K562 (cell line): Measurements from ENCODE around the gene SNRPB. TPM values are rescaled to one million over a fixed set of nuclear protein-coding genes. Genes with fewer than 3 reads are reported as not detected.

Experiments used
- ARHGAP35 ChIP-seq: fragments of 450-650 bp; IDR thresholded peaks from 2 replicates; pipeline ENCODE4 v1.6.1; 2018; ENCODE audit not compliant: partially characterized antibody
- CEBPB ChIP-seq: fragments of 450-650 bp; IDR thresholded peaks from 2 replicates; pipeline ENCODE4 v1.6.1; 2016; ENCODE audit warnings: missing genetic modification characterization, missing compliant biosample characterization
- CREB3L1 ChIP-seq: fragments of 450-650 bp; IDR thresholded peaks from 2 replicates; pipeline ENCODE4 v1.6.1; 2014; ENCODE audit warnings: low read depth, mild to moderate bottlenecking, moderate library complexity, borderline replicate concordance
- KLF6 ChIP-seq: fragments of 250-450 bp; sonication (Bioruptor Pico); IDR thresholded peaks from 2 replicates; pipeline ENCODE4 v1.4.0; 2020; ENCODE audit warnings: mild to moderate bottlenecking, moderate library complexity, borderline replicate concordance
- LARP7 ChIP-seq: fragments of 450-650 bp; IDR thresholded peaks from 2 replicates; pipeline ENCODE4 v1.6.1; 2016
- MCM5 ChIP-seq: fragments of 450-650 bp; IDR thresholded peaks from 2 replicates; pipeline ENCODE4 v1.6.1; 2016; ENCODE audit warnings: low read depth
- NCOA2 ChIP-seq, 2 experiments: fragments of 450-650 bp; IDR thresholded peaks; 2 replicates each; pipeline ENCODE4 v1.6.1; 2018; ENCODE audit warnings: mild to moderate bottlenecking in 2 of 2, moderate library complexity in 1 of 2; ENCODE audit not compliant: partially characterized antibody in 2 of 2
- NCOA4 ChIP-seq: fragments of 450-650 bp; IDR thresholded peaks from 2 replicates; pipeline ENCODE4 v1.6.1; 2018; ENCODE audit warnings: mild to moderate bottlenecking; ENCODE audit not compliant: partially characterized antibody
- NR0B1 ChIP-seq: fragments of 450-650 bp; IDR thresholded peaks from one replicate; pipeline ENCODE4 v1.6.1; 2018; ENCODE audit warnings: mild to moderate bottlenecking, moderate library complexity; ENCODE audit not compliant: partially characterized antibody
- SIN3B ChIP-seq: fragments of 450-650 bp; IDR thresholded peaks from 2 replicates; pipeline ENCODE4 v1.6.1; 2017; ENCODE audit warnings: low read depth, mild to moderate bottlenecking, moderate library complexity
- SP1 ChIP-seq: sonication (generic); formaldehyde crosslinking; IDR thresholded peaks from 2 replicates; pipeline ENCODE4 v1.8.1; 2022; ENCODE audit warnings: mild to moderate bottlenecking, missing genetic modification reagents
- ZBTB17 ChIP-seq: fragments of 450-650 bp; formaldehyde crosslinking; IDR thresholded peaks from 2 replicates; pipeline ENCODE4 v1.4.0; 2020; ENCODE audit warnings: mild to moderate bottlenecking
- ZMIZ1 ChIP-seq, 2 experiments: fragments of 150-350 bp in 1 of 2; IDR thresholded peaks; 2 replicates each; pipeline ENCODE4 v1.6.1; 2012 to 2016; ENCODE audit warnings: low read depth in 2 of 2, low read length in 2 of 2, mild to moderate bottlenecking in 1 of 2, moderate library complexity in 1 of 2
- ZNF347 ChIP-seq: fragments of 450-650 bp; formaldehyde crosslinking; IDR thresholded peaks from 2 replicates; pipeline ENCODE4 v1.4.0; 2020; ENCODE audit warnings: low read depth, mild to moderate bottlenecking, moderate library complexity
- ZNF609 ChIP-seq: sonication (generic); formaldehyde crosslinking; IDR thresholded peaks from 2 replicates; pipeline ENCODE4 v1.8.1; 2023; ENCODE audit warnings: missing genetic modification reagents, mild to moderate bottlenecking, borderline replicate concordance
- ZNF764 ChIP-seq: fragments of 250-450 bp; sonication (Bioruptor Pico); IDR thresholded peaks from 2 replicates; pipeline ENCODE4 v1.4.0; 2020; ENCODE audit warnings: low read depth, mild to moderate bottlenecking, moderate library complexity
- polyA plus RNA-seq, 8 experiments: library from polyadenylated mRNA; depleted of rRNA in 4 of 8; stranded (reverse) in 5 of 8; unstranded in 3 of 8; fragments of >200 nt; fragmentation: Nextera tagmentation in 2 of 8; fragmentation: Illumina TruSeq in 1 of 8; extraction: Ambion mirVana in 2 of 8; extraction: Trizol in 1 of 8; gene quantifications; 2 replicates each; pipeline versions ENCODE4 v1.2.1 to v1.2.3, GENCODE V29; 2011 to 2014; ENCODE audit warnings: inconsistent platforms in 1 of 8, missing spikeins in 1 of 8
- total RNA-seq, 7 experiments: library from RNA; depleted of rRNA in 6 of 7; stranded (reverse); fragments of >200 nt in 6 of 7; fragmentation: Illumina TruSeq in 2 of 7; extraction: Trizol in 2 of 7; gene quantifications; 2 replicates each; pipeline versions ENCODE4 v1.2.1 to v1.2.3, GENCODE V29; 2011 to 2021; ENCODE audit warnings: low replicate concordance in 1 of 7

The SNRPB gene
- total and polyA plus RNA-seq, 9 of the 15 experiments (the other 6 are each of a cell fraction or from before 2014, with no cell fraction given): 13.1 to 615 (median 266) TPM

- peak; percentile 90 for TF ChIP-seq ZNF609 (CRISPR knock-in tag)
- TF ChIP-seq SP1: peak; percentile 98
- TF ChIP-seq NCOA4: no peak
- TF ChIP-seq NR0B1: no peak
- peak in 1 of 2 experiments; percentile 71; a peak in 1 of 4 replicates for TF ChIP-seq ZMIZ1 (IDR thresholded peaks at IDR 0.05; ENCODE audit: low read depth in 2 of 2, low read length in 2 of 2)
- no peak for TF ChIP-seq CEBPB (tag)
- TF ChIP-seq NCOA2 (IDR thresholded peaks at IDR 0.05; ENCODE audit: partially characterized antibody in 2 of 2): no peak
- peak; percentile 73 for TF ChIP-seq ZBTB17 (CRISPR knock-in tag)
- peak; percentile 51; the same call in 1 of the 2 replicates for TF ChIP-seq CREB3L1
- TF ChIP-seq KLF6 (CRISPR knock-in tag): no peak
- TF ChIP-seq ZNF764: no peak; the same call in 1 of the 2 replicates
- peak; percentile 83 for TF ChIP-seq LARP7
- TF ChIP-seq ARHGAP35: no peak
- TF ChIP-seq SIN3B: peak; percentile 66; the same call in 1 of the 2 replicates
- no peak for TF ChIP-seq ZNF347
- no peak for TF ChIP-seq MCM5
Measured at GRCh38 chr20:2470423-2471193, at the start of gene SNRPB (continued).
